Stimulated activated CD4-positive, alpha-beta T cell treated with anti-CD3 and anti-CD28 coated beads, Interleukin-1b, Interleukin-23, amount 100 ng/mL, for 48 hours (primary cell): ENCODE results near the gene PCBD1.

Experiments used
- DNase-seq: peaks from one replicate; pipeline ENCODE4 v3.0.0-alpha.2; 2020

Gene PCBD1

GRCh38 chr10:70917226-70917625 is 28.9 kb upstream of the PCBD1 start:
- no peak for DNase-seq

DNA sequence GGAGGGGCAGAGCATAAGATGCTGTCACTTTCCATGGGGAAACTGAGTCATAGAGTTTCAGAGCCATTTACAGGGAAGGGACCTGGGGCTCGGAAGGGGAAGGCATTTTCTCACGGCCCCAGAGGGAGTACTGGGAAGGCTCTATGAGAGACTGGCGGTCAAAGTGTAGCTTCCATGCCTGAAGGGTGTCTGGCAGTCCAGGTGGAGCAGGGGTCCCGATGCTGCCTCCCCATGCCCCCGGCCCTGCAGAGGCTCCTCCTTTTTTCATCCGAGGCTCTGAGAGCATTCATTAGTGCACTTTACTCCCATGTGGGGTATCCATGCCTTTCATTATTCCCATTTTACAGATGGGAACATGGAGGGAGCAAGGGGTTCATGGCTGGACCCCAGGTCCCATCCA is 27.9 kb upstream of the PCBD1 start:
- no peak for DNase-seq

- DNase-seq, result no peak
These were observed 27.4 kb upstream of the PCBD1 start for GRCh38 chr10:70915806-70916205.

DNA sequence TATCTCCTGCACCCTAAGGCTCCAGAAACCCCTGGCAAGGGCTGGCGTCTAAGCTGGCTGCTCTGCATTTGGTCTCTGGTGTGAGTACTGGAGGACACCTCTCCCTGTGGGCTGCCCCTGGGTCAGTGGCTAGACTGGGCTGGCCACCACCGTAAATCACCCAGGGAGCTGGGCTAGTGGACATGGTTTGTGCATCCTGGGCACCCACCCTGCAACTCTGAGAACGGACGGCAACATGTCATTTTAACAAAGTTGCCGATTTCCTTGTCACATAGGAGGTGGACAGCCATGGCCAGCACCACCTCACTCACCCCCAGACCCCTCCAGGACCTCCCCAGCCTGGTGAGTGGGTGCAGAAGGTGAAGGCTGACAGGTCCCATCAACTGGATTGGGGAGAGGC is 26.8 kb upstream of the PCBD1 start:
- DNase-seq, result no peak

DNA sequence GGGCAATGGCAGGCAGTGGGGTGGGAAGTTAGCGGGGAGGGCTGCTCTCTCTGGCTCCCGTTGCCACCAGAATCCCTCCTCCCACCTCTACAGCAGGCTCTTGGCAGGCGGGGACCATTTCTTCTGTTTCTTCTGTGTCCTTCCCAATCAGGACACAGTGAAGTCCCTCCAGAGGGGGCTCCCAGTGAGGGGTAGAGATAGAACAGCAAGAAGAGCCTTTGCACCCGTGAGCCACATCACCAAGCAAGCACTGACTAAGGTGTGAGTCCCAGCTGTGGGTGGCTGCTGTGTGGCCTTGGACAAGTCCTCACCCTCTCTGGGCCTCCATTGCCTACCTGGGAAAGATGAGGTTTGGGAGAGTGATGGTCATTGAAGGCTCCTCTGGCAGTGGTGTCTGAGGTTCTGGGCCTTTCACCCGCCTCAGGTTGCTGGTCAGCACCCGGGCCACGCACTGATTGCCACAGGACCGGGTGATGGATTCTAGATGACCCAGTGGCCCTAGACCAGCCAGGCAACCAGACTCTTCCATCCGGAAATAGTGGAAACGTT is 26.0 kb upstream of the PCBD1 start:
- no peak for DNase-seq

- DNase-seq, result no peak
These were observed 25.5 kb upstream of the PCBD1 start for GRCh38 chr10:70913893-70914240.

GRCh38 chr10:70913191-70913892 is 25.0 kb upstream of the PCBD1 start:
- no peak for DNase-seq

- DNase-seq, result no peak
These were observed 24.2 kb upstream of the PCBD1 start for GRCh38 chr10:70912556-70912955.

GRCh38 chr10:70911386-70911785 is 23.0 kb upstream of the PCBD1 start:
- DNase-seq, result no peak

DNA sequence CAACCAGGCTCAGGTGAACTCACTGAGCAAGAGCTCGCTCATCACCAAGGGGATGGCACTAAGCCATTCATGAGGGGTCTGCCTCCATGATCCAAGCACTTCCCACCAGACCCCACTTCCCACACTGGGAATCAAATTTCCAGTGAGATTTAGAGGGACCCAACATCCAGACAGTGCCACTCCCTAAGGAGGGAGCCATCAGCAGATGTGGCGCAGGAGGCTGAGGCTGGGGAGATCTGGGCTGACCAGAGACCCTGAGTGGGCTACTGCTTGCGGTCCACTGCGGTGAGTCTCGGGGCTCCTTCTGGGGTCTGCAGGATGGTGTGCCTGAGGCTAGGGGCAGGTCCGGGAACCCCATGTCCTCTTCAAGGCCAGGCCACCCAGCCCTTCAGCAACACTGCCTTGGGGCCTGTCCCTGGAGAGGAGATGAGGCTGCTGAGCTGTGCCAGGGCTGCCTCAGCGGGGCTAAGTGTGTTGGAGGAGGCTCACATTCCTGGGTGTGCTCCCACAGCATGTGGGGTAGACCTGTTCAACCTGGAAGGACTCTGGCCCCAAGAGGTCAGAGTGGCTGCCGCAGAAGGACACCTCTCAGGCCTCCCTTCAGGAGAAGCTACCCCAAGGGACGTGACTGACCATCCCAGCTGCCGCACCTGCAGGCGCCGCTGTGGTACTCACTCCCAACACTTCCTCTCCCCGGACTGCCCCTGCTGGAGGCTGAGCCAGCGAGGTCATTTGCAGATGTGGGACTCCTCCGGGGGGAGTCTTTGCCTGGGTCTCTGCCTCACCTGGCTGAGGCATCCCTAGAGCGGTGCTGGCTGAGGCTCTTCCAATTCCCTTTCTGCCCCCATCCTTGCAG is 22.3 kb upstream of the PCBD1 start:
- no peak for DNase-seq

- DNase-seq, result no peak
These were observed 21.1 kb upstream of the PCBD1 start for GRCh38 chr10:70909326-70909935.

DNA sequence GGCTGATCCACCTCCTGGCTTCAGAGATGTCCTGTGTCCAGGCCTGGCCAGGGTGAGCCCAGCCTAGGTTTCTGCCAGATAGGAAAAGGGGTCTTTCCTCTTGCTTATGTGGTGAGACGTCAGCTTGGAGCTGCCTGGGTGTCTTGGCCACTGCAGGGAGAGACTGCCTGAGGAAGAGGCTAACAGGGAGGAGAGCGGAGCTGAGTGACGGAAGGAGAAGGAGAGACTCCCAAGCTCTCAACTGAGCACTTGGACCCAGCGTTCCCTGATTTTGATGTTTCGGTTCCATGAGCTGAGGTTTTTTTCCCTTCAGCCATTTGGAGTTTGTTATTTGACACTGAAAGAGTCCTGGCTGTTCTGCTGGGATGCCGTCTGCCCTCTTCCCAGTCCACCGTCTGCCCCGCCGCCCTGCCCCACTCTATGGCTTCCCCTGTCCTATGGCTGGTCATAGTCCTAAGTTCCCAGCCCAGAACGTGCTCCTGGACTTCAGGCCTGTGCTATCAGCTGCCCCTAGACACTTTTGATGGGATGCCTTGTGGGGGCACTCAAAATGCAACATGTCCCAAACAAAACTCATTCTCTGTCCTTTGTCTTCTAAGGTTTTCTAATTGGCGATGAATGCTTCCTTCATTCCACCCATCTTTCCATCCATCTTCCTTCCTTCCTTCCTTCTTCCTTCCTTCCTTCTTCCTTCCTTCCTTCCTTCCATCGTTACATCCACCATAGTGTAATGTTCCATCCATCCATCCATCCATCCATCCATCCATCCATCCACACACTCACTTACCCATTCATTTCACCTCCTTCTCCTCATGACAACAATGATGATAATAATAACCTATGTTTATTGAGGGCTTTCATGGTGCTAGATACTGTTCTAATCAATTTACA is 20.3 kb upstream of the PCBD1 start:
- DNase-seq, result no peak

GRCh38 chr10:70907637-70908405 is 19.5 kb upstream of the PCBD1 start:
- no peak for DNase-seq

DNA sequence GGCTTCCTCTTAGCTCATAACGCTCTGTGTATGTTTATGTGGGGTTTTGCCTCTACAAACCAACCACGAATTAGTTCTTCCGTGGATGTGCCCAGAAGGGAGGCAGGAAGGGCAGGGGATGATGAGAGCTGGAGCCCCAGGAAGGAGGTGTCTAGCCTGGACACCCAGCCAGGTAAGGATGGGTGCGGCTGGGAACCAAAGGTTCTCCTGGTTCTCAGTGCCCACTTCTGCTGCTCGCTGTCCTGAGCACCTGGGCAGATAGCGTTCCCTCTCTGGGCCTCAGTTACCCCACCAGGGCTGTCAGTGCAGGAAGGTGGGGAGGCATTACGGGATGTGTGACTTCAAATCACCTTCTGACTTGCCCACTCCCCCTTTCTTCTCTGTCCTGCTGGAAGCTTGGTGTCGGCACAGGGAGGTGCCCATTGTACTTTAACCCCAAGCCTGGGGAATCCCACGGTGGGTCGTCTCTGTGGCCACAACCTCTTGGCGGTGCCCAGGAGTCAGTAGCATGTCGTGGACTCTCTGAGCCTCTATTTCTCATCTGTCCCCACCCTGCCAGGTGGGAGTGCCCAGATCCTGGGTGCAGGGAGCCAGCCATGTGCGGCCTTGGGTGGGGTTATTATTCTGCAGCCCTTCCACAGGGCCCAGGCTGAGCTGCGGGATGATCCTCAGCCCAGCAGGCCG is 18.7 kb upstream of the PCBD1 start:
- DNase-seq, result no peak

- DNase-seq, result no peak
These were observed 17.8 kb upstream of the PCBD1 start for GRCh38 chr10:70906031-70906783.

GRCh38 chr10:70905071-70906021 is 17.0 kb upstream of the PCBD1 start:
- no peak for DNase-seq

DNA sequence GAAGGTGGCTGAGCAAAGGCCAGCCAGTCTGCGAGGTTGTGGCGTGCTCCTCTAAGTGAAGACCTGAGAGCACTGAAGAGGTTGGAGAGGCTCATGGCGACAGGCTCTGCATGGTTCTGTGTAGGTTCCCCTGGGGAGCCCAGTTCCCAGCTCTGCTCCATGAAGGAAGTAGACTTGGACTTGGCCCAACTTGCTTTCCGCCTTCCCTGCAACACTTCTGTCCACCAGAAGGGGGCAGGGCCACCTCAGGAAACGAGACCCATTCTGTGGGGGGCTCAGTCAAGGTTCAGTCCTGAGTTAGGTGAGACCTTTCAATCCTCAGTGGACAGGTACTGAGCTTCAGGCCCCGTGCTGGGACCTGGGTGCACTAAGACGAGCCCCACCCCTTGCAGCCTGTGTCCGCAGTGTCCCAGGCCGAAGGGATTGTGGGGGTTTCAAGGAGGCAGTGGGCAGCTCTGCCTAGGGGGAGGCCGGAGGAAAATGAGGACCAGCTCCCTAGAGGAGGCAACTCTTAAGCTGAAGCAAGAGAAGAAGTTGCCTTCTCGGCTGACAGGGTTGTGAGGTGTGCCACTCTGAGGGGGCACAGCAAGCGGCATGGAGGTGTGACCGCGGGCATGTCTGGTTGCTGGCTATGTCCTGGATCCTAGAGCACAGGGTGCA is 15.0 kb upstream of the PCBD1 start:
- peak; percentile 22 for DNase-seq

- DNase-seq, result no peak
These were observed 14.4 kb upstream of the PCBD1 start for GRCh38 chr10:70902661-70903261.
